Cardiac muscle cell (in vitro differentiated cells and primary cell): ENCODE results near the gene SLC25A10. TPM values are rescaled to one million over a fixed set of nuclear protein-coding genes. Genes with fewer than 3 reads are reported as not detected.

Source experiments
- DNase-seq, 2 donors: peaks; one replicate each; pipeline versions ENCODE4 v3.0.0 to v3.0.0-alpha.2; 2010 to 2017; ENCODE audit warnings: low read depth in 1 of 2, low spot score in 1 of 2
- H3K27ac ChIP-seq: fragments of 200-600 bp; sonication (generic); 2 replicates; pipeline ENCODE4 v1.5.1; 2016
- H3K27me3 ChIP-seq: fragments of 200-600 bp; sonication (generic); 2 replicates; pipeline ENCODE4 v1.6.0; 2016; ENCODE audit warnings: control low read depth
- H3K36me3 ChIP-seq: fragments of 200-600 bp; sonication (generic); 2 replicates; pipeline ENCODE4 v1.5.1; 2016; ENCODE audit warnings: control low read depth
- H3K4me1 ChIP-seq: fragments of 200-600 bp; sonication (generic); 2 replicates; pipeline ENCODE4 v1.8.1; 2017; ENCODE audit warnings: low read depth, mild to moderate bottlenecking, mixed run types
- H3K4me3 ChIP-seq: fragments of 200-600 bp; sonication (generic); 2 replicates; pipeline ENCODE4 v1.5.1; 2016; ENCODE audit warnings: mild to moderate bottlenecking
- H3K9me3 ChIP-seq: fragments of 200-600 bp; sonication (generic); 2 replicates; pipeline ENCODE4 v1.5.1; 2017; ENCODE audit warnings: low read depth, mild to moderate bottlenecking, control low read depth
- polyA plus RNA-seq: library from polyadenylated mRNA; unstranded; fragments of >200 nt; fragmentation: Nextera tagmentation; extraction: Ambion mirVana; gene quantifications from 2 replicates; pipeline ENCODE4 v1.2.1, GENCODE V29; 2016
- total RNA-seq: library from RNA; depleted of rRNA; stranded (reverse); fragments of >200 nt; gene quantifications from 2 replicates; pipeline ENCODE4 v1.2.3, GENCODE V29; 2016
- TF ChIP-seq, protein P1 (sequence below): IDR thresholded peaks from 2 replicates; pipeline ENCODE4 v1.5.1; 2012; ENCODE audit warnings: low read depth, mild to moderate bottlenecking, low read length

Gene SLC25A10
- total and polyA plus RNA-seq, 2 experiments from 2014 or later, result 29.3 to 52.2 TPM

DNA sequence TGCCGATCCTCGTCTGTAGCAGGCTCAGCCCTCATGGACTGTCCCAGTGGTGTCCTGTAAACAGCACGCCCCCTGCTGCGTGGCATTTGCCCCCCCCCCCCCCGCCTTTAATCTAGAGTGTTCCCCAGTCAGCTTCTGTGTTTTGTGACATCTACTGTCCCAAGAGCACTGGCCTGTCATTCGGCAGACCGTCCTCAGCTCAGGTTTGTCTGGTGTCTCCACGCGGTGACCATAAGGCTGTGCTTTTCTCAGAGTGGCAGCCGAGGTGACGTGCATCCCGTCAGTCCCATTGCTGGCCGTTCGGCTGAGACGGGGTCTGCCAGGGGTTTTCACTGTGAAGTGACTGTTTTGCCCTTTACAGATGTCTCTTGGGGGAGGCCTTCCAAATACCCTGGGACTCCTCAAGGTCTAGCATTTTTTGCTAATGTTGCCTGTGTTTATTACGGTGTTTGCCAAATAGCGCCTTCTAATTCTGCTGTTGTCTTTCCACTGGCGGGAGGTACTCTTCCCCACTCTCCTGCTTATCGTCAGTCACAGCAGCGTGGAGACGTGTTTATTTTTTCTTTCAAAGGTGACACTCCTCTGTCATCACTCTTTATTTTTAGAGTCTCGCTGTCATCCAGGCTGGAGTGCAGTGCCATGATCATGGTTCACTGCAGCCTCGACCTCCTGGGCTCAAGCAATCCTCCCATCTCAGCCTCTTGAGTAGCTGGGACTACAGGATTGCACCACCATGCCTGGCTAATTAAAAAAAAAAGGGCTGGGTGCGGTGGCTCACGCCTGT is 14.6 kb upstream of the SLC25A10 start:
- DNase-seq, result no peak
- Histone ChIP-seq H3K9me3 (no peaks in the 10 kb centered on the region), H3K27ac (peak overlapping the region; percentile 66), H3K36me3 (peaks cover 33% of the 10 kb centered on the region), H3K4me1 (peaks cover 7% of the 10 kb centered on the region), H3K27me3 (no peaks in the 10 kb centered on the region), H3K4me3 (no peak overlapping the region)
- TF ChIP-seq, protein P1, sequence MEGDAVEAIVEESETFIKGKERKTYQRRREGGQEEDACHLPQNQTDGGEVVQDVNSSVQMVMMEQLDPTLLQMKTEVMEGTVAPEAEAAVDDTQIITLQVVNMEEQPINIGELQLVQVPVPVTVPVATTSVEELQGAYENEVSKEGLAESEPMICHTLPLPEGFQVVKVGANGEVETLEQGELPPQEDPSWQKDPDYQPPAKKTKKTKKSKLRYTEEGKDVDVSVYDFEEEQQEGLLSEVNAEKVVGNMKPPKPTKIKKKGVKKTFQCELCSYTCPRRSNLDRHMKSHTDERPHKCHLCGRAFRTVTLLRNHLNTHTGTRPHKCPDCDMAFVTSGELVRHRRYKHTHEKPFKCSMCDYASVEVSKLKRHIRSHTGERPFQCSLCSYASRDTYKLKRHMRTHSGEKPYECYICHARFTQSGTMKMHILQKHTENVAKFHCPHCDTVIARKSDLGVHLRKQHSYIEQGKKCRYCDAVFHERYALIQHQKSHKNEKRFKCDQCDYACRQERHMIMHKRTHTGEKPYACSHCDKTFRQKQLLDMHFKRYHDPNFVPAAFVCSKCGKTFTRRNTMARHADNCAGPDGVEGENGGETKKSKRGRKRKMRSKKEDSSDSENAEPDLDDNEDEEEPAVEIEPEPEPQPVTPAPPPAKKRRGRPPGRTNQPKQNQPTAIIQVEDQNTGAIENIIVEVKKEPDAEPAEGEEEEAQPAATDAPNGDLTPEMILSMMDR, result no peak

DNA sequence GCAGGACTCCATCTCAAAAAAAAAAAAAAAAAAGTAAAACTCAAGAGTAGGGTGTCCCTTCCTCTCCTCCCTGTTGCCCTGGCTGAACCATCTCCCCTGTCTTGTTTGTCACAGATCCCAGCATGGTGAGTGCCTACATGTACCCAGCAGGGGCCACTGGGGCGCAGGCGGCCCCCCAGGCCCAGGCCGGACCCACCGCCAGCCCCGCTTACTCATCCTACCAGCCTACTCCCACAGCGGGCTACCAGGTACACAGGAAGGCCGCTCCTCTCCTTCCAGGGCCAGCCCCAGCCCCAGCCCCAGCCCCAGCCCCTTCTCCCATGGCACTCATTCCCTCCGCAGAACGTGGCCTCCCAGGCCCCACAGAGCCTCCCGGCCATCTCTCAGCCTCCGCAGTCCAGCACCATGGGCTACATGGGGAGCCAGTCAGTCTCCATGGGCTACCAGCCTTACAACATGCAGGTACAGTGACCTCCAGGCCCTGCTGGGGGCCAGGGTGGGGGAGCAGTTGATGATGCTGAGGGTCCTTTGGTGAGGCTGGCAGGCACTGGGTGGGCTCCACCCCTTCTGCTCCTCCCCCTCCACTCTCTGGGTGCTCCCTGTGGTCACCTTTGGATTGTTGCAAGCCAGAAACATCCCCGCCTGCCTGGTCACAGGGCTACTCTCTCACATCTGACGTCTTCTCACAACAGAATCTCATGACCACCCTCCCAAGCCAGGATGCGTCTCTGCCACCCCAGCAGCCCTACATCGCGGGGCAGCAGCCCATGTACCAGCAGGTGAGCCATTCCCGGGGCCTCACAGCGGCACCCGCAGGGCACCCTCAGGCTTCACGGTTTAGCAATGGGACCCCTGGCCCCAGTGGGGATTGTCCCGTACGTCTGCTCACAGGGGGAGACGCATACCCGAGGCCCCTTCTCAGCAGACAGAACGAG is 11.5 kb upstream of the SLC25A10 start:
- no peak overlapping the region for H3K27ac ChIP-seq
- H3K4me3 ChIP-seq, result no peak overlapping the region
- H3K36me3 ChIP-seq, result peaks cover 29% of the 10 kb centered on the region
- peaks cover 7% of the 10 kb centered on the region for H3K4me1 ChIP-seq
- no peak for DNase-seq
- H3K27me3 ChIP-seq, result no peaks in the 10 kb centered on the region
- TF ChIP-seq, protein P1, result no peak
- H3K9me3 ChIP-seq, result no peaks in the 10 kb centered on the region

DNA sequence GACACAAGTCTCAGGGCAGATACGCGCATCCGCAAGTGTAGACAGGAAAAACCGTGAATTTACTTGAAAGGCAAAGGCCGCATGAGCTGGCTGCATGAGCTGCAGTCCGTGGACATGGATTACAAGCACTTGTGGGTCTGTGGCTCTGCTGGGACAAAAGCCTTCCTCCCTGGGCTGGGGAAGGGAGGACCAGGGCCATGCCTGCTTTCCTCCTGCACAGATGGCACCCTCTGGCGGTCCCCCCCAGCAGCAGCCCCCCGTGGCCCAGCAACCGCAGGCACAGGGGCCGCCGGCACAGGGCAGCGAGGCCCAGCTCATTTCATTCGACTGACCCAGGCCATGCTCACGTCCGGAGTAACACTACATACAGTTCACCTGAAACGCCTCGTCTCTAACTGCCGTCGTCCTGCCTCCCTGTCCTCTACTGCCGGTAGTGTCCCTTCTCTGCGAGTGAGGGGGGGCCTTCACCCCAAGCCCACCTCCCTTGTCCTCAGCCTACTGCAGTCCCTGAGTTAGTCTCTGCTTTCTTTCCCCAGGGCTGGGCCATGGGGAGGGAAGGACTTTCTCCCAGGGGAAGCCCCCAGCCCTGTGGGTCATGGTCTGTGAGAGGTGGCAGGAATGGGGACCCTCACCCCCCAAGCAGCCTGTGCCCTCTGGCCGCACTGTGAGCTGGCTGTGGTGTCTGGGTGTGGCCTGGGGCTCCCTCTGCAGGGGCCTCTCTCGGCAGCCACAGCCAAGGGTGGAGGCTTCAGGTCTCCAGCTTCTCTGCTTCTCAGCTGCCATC is 10.6 kb upstream of the SLC25A10 start:
- no peak overlapping the region for H3K27ac ChIP-seq
- peak overlapping the region; percentile 54 for H3K4me3 ChIP-seq

DNA sequence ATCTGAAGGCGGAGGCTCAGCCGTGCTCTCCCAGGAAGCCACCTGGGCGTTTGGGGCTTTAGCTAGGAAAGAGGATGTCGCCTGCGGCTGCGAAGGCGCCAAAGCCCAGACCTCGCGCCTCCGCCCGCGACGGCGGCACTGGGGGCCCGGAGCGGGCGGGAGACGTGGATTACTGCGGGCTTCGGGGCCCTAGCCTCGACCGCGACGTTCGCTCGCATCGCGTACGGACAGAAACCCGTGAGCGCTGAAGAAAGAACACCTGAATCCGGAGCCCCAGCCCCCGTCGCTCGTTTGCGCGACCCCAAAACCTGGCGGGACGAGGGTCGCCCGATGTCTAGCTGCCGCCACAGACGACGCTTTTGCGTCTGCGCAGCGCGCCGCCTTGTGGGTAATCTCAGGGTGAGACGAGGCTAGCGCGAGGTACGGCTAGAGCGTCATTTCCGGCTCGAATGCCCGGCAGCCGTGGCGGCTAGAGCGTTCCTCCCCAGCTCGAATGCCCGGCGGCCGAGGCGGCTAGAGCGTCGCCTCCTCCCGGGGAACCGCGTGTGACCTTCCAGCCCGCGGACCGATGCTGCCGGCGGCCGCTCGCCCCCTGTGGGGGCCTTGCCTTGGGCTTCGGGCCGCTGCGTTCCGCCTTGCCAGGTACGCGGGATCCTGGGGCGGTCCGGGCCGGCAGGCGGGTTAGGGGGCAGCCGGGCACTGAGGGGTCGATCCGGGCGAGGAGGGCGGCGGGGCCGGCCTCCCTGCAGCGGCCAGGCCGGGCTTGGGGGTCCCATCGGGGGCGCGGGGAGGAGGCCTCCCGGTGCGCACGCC is 8.9 kb upstream of the SLC25A10 start, which contains the start of gene MRPL12:
Gene MRPL12 (plus strand): TSS at position 434 of the 813 bp plus-strand sequence. CDS start 135 bp downstream, at position 569.
- Histone ChIP-seq H3K4me3 (peak within 1 kb of the TSS; percentile 54), H3K27me3 (no peaks in the 10 kb centered on the region), H3K27ac (peak within 1 kb of the TSS; percentile 89), H3K36me3 (peaks cover 38% of the 10 kb centered on the region), H3K9me3 (no peaks in the 10 kb centered on the region), H3K4me1 (peaks cover 7% of the 10 kb centered on the region)
- DNase-seq, result peak; percentile 94 to 98
- TF ChIP-seq, protein P1, result peak; percentile 6

More for the DNA sequence above, 10.6 kb upstream of the SLC25A10 start:
- H3K9me3 ChIP-seq, result no peaks in the 10 kb centered on the region
- DNase-seq, result no peak
- TF ChIP-seq, protein P1, result no peak
- peaks cover 7% of the 10 kb centered on the region for H3K4me1 ChIP-seq
- H3K27me3 ChIP-seq, result no peaks in the 10 kb centered on the region
- peaks cover 31% of the 10 kb centered on the region for H3K36me3 ChIP-seq
